Esophagus squamous epithelium (tissue), 4 donors: ENCODE measurements around the gene ZNF284.

ENCODE experiments used
- POLR2A ChIP-seq, 4 donors: fragments of 450-650 bp; IDR thresholded peaks; one replicate each; pipeline ENCODE4 v1.6.1; 2017; ENCODE audit warnings: antibody characterized with exemption in 4 of 4, mild to moderate bottlenecking in 4 of 4, moderate library complexity in 3 of 4
- TF ChIP-seq, protein P1 (sequence below), 6 experiments: fragments of 450-650 bp in 4 of 6; fragments of 200-600 bp in 2 of 6; sonication (generic) in 2 of 6; IDR thresholded peaks; one replicate each; pipeline ENCODE4 v1.5.1; 2016 to 2019; ENCODE audit warnings: antibody characterized with exemption in 6 of 6, mild to moderate bottlenecking in 4 of 6, moderate library complexity in 4 of 6

DNA sequence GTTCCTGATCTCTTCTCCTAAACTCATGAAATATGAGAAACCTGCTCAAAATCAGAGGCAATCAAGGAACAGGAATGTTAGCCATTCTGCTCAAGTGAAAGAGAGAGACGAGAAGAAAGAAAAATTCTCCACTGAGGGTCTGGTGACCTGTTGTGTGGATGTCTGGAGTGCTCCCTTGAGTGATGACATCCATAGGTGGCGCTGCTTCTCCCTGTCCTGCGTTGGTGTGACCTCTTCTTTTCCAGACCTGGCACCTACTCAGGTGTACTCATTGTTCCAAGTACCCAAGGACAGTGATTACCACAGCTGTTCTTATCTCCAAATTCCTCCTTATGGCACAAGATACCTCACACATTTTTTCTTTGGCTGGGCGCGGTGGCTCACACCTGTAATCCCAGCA is 16.1 kb upstream of the ZNF284 start:
- TF ChIP-seq, protein P1, sequence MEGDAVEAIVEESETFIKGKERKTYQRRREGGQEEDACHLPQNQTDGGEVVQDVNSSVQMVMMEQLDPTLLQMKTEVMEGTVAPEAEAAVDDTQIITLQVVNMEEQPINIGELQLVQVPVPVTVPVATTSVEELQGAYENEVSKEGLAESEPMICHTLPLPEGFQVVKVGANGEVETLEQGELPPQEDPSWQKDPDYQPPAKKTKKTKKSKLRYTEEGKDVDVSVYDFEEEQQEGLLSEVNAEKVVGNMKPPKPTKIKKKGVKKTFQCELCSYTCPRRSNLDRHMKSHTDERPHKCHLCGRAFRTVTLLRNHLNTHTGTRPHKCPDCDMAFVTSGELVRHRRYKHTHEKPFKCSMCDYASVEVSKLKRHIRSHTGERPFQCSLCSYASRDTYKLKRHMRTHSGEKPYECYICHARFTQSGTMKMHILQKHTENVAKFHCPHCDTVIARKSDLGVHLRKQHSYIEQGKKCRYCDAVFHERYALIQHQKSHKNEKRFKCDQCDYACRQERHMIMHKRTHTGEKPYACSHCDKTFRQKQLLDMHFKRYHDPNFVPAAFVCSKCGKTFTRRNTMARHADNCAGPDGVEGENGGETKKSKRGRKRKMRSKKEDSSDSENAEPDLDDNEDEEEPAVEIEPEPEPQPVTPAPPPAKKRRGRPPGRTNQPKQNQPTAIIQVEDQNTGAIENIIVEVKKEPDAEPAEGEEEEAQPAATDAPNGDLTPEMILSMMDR (IDR thresholded peaks at IDR 0.05) = no peak
- no peak for TF ChIP-seq POLR2A (IDR thresholded peaks at IDR 0.05)
